Stimulated activated CD8-positive, alpha-beta memory T cell treated with anti-CD3 and anti-CD28 coated beads, Interleukin-12 subunit alpha, Interleukin-12 subunit beta, amount 100 ng/mL, for 24 hours (primary cell): ENCODE results near the gene MAP7D2.

ENCODE experiments used
- DNase-seq: peaks from one replicate; pipeline ENCODE4 v3.0.0-alpha.2; 2020; ENCODE audit errors: extremely low read depth

MAP7D2 gene

DNA sequence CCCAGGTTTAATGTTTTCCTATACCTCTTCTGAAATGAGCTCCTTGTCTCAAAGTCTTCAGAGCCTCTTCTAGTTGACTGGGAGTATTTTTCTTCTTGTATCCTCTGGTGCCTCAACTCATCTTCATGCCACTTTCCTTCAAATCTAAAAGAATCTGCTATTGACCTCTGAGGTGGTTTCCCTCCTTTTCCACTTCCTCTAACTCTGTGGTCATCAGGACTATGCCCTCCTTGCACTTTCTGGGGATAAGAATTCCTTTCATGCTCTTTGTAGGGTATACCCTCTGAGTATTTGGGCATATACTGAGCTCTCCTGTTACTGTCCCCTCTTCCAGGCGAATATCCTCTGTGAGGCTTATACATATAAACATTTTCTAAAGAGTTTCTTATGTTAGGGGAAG, 150.7 kb downstream of the MAP7D2 start:
- DNase-seq, result no peak

- no peak for DNase-seq
These were observed 152.5 kb downstream of the MAP7D2 start for GRCh38 chrX:19964017-19964710.

DNA sequence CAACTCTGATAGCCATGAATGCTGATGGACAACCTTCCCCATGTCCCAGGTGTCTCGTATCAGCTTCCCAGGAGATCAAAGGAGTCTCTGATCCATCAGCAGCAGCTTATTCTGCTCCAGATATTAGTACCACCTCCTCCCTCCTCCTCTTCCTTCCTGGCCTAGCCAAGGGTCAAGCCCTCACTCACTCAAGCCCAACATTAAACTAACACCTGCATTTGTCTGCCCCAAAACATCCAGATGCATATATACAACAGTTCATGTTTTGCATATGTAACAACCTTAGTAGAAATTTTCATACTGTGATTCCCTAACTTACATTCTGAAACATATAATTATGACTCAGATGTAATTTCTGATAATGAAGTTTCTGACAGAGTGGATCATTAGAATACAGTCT, 155.8 kb downstream of the MAP7D2 start:
- DNase-seq, result no peak

DNA sequence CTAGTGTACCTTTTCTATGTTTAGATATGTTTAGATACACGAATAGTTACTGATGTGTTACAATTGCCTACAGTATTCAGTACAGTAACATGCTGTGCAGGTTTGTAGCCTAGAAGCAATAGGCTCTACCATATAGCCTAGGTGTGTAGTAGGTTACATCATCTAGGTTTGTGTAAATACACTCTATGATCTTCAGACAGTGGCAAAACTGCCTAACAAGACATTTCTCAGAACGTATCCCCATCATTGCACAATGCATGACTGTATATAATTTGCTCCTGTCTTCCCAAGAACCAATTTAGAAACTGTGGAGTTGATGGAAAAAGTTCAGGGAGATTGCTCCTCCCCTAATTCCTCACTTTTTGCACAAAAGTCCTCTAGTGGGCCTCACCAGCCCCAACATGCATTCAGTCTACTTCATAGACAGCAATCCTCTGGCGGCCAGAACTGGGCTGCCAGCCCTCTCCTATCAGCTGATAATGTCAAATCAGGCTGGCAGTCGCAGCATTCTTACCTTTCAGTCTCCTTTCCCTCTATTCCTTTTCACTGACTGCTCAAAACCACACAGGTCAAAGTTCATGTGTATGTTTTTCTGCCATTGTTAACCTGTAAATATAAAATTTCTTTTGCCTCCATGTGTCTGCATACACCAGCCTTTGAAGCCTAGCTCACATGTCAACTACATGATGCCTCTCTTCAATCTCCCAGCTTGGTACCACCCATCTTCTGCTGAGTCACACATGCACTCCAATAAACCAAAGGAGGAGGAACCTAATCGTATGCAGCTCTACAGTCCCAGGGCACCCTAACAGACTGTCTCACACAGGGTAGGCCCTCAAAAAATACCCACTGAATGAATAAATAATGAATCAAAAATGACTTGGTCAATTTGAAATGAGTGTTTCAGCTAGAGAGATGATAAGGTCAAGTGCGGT, 157.9 kb downstream of the MAP7D2 start:
- no peak for DNase-seq

- no peak for DNase-seq
These were observed 159.8 kb downstream of the MAP7D2 start for GRCh38 chrX:19956923-19957322.
